Coronary artery (tissue), 2 donors: ENCODE results near the gene FKTN.

Source experiments
- DNase-seq: peaks from one replicate; pipeline ENCODE4 v3.0.0-alpha.2; 2017; ENCODE audit warnings: low spot score
- H3K27ac ChIP-seq, 2 donors: fragments of 200-600 bp; sonication (generic); one replicate each; pipeline ENCODE4 v1.5.1; 2016 to 2019
- H3K4me3 ChIP-seq: fragments of 200-600 bp; sonication (generic); 2 replicates; pipeline ENCODE4 v1.5.1; 2016; ENCODE audit warnings: mild to moderate bottlenecking, moderate library complexity
- CTCF ChIP-seq: fragments of 200-600 bp; sonication (generic); IDR thresholded peaks from one replicate; pipeline ENCODE4 v1.5.1; 2019; ENCODE audit warnings: antibody characterized with exemption

The FKTN gene

DNA sequence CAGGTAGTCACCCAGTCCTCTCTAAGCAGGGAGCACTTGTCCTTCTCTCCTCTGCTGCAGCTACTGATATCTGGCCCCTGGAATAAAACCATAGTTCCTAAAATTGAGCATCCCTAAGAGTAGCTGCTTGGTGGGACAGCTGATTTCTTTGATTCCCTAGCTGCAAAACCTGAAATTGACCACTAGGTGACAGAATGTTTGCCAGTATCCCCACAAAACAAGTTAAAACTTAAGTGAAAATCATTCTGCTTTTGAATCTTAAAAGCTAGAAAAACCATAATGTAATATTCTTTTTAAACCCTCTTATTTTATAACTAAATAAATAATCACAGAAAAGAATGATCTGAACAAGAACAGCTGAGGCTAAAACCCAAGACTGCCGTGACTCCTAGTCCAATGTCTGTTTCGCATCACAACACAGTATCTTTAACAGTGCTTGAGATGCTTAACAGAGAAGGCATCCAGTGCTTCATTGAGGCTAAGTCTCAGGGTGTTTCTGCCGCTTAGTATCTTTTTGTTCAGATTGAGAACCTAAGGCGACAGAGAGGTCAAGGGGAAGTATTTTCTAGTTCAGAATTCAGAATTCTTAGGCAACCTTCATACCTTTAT, 80.0 kb downstream of the FKTN start:
- DNase-seq: no peak
- Histone ChIP-seq H3K27ac (no peak overlapping the region), H3K4me3 (no peak overlapping the region)
- TF ChIP-seq CTCF: no peak

GRCh38 chr9:105639936-105640335, 82.0 kb downstream of the FKTN start:
- no peak for DNase-seq
- no peak for TF ChIP-seq CTCF
- Histone ChIP-seq H3K4me3 (no peak overlapping the region), H3K27ac (no peak overlapping the region)

DNA sequence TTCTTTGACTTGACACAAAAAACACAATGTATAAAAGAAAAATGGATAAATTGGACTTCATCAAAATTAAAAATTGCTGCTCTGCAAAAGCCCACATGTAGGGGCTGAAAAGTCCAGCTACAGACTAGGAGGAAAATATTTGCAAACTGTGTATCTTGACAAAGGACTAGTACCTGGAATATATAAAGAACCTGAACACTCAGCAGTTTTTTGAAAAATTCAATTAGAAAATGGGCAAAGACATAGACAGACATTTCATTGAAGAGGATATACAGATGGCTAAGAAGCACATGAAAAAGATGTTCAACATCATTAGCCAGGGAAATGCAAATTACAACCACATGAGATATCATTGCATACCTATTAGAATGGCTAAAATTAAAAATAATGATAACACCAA, 85.9 kb downstream of the FKTN start:
- no peak for TF ChIP-seq CTCF
- Histone ChIP-seq H3K4me3 (no peak overlapping the region), H3K27ac (no peak overlapping the region)
- DNase-seq: no peak

- no peak for TF ChIP-seq CTCF
- Histone ChIP-seq H3K27ac (no peak overlapping the region), H3K4me3 (no peak overlapping the region)
- no peak for DNase-seq
These were observed 89.1 kb downstream of the FKTN start for GRCh38 chr9:105646879-105647594.

- Histone ChIP-seq H3K27ac (no peak overlapping the region), H3K4me3 (no peak overlapping the region)
- DNase-seq: no peak
- no peak for TF ChIP-seq CTCF
These were observed 89.8 kb downstream of the FKTN start for GRCh38 chr9:105647595-105648349.

DNA sequence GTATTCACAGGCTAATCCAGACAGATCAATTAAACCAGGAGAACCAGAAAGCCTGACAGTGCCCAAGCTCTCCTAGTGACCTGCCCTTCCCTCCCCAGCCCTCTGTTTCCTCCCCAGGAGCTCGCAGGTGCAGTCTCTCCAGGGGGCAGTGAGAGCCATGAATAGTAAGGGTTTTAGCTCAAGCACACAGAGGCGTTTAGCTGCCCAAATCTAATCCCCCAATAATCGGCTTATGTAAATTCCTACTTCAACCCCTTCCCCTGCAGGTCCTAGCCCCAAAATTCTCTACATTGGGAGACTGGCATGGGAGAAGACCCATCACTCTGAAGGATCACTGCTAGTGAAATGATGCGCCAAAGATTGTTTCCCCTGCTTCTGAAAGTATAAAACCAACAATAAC, 93.9 kb downstream of the FKTN start:
- Histone ChIP-seq H3K27ac (no peak overlapping the region), H3K4me3 (no peak overlapping the region)
- TF ChIP-seq CTCF: no peak
- DNase-seq: no peak
